HG03439 (cell line): ENCODE data around the gene SRSF3.
"Not testable (repeated sequence)": the region's sequence is repeated elsewhere in the genome, so short reads cannot be mapped to it uniquely, and the experiment has no call there.

ENCODE experiments used
- ATAC-seq: cut with Tn5 transposase; IDR thresholded peaks from one replicate; pipeline ENCODE4 v1.9.1; 2021; ENCODE audit warnings: mild to moderate bottlenecking, moderate library complexity; ENCODE audit not compliant: unreplicated experiment

SRSF3 gene

GRCh38 chr6:36574679-36575078 is 19.5 kb upstream of the SRSF3 start:
- no peak for ATAC-seq

GRCh38 chr6:36576578-36576977 is 17.6 kb upstream of the SRSF3 start:
- ATAC-seq: no peak

DNA sequence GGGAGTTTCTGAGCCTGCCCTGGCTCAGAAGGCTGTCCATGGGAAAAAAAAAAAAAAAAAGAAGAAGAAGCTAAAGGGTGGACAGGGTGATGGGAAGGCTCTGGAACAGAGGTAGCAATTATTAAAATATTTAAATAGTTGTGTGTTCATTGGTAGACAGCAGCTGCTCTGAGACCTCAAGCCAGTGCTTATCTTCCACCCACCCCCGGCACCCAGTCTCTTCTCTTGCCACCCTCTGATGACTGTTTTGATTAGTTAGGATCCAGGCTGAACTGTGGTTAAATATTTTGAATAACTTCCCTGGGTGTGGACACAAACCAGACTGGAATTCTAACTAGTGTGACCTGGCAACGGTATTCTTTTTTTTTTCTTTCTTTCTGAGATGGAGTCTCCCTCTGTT is 16.9 kb upstream of the SRSF3 start:
- ATAC-seq: no peak

DNA sequence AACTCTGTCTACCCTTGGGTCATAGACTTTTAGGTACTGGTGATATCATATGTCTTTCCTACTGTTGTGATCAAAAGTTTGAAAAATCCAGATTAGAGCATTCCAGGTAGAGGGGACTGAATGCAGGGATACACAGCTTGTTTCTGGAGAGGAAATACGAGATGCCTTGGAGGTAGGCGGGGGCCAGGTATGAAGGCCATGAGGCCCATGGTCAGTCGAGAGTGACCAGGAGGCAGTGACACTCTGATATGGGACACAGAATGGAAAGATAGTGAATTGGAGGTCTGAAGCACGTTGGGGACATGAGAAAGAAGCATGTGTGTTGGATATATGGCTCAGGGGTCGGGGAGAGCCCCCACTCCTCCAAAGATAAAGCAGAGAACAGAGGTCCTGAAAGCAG is 16.1 kb upstream of the SRSF3 start:
- ATAC-seq: no peak

DNA sequence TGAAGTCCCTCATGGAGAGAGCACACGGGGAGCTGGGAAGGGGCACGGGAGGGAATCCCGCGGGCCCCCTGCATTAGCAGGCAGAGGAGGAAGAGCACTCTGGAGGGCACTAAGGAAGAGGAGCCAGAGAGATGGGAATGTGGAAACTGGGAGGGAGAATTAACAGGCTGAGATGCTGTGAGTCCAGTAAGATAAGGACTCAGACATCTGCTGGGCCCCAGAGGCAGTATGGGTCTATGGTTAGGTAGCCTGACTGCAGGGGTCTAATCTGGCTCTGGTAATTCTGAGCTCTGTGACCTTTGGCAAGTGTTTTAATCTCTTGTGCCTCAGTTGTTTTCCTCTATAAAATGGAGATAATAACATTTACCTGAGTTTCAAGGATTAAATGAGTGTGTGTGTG is 15.7 kb upstream of the SRSF3 start:
- ATAC-seq: no peak

DNA sequence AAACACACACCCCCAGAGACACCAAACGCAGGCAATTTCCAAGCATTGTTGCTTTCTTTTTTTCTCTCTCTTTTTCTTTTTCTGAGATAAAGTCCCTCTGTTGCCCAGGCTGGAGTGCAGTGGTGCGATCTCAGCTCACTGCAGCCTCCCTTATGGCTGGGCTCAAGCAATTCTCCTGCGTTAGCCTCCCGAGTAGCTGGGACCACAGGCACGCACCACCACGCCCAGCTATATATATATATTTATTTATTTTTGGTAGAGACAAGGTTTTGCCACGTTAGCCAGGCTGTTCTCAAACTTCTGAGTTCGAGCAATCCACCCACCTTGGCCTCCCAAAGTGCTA is 14.0 kb upstream of the SRSF3 start:
- ATAC-seq: no peak

DNA sequence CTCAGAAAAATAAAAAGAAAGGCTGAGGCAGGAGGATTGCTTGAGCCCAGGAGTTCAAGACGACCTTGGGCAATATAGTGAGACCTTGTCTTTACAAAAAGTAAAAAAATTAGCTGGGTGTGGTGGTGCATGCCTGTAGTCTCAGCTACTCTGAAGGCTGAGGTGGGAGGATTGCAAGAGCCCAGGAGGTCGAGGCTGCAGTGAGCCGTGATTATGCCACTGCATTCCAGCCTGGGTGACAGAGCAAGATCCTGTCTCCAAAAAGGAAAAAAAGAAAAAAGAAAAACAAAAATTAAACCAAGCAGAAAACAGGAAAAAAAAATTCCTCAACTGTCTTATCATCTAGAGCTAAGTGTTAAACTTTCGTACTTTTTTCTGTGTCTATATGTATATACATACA is 12.4 kb upstream of the SRSF3 start:
- no peak for ATAC-seq

GRCh38 chr6:36586606-36587005 is 7.6 kb upstream of the SRSF3 start:
- ATAC-seq: no peak

DNA sequence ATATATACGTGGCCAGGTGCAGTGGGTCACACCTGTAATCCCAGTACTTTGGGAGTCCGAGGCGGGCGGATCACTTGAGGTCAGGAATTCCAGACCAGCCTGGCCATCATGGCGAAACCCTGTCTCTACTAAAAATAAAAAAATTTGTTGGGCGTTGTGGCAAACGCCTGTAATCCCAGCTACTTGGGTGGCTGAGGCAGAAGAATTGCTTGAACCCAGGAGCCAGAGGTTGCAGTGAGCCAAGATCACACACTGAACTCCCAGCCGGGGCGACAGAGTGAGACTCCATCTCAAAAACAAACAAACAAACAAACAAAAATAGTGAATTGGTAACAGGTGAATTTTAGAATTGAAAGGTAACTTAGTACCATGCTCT is 5.1 kb upstream of the SRSF3 start:
- ATAC-seq: not testable (repeated sequence)

DNA sequence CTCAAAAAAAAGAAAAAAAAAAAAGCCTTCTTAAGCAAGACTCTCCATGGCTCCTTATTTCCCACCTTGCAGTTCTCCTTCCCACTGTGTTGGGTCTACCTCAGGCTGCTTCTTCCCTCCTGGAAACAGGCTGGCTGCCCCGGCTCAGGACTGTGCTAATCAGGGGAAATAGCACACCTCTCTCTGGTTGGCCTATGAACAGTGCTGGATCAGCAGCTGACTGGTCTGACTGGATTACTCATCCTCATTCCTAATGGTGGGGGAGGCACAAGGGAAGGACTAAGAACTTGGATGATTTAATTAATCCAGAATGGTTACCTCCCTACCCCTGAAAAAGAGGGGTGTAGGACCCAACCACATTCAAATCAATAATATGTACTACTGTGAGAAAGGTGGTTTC is 3.9 kb upstream of the SRSF3 start:
- ATAC-seq: no peak

GRCh38 chr6:36592221-36592655 is 1.9 kb upstream of the SRSF3 start:
- no peak for ATAC-seq

- ATAC-seq: peak; percentile 11
Observed at GRCh38 chr6:36593569-36594028, 563 bp upstream of the SRSF3 start.

DNA sequence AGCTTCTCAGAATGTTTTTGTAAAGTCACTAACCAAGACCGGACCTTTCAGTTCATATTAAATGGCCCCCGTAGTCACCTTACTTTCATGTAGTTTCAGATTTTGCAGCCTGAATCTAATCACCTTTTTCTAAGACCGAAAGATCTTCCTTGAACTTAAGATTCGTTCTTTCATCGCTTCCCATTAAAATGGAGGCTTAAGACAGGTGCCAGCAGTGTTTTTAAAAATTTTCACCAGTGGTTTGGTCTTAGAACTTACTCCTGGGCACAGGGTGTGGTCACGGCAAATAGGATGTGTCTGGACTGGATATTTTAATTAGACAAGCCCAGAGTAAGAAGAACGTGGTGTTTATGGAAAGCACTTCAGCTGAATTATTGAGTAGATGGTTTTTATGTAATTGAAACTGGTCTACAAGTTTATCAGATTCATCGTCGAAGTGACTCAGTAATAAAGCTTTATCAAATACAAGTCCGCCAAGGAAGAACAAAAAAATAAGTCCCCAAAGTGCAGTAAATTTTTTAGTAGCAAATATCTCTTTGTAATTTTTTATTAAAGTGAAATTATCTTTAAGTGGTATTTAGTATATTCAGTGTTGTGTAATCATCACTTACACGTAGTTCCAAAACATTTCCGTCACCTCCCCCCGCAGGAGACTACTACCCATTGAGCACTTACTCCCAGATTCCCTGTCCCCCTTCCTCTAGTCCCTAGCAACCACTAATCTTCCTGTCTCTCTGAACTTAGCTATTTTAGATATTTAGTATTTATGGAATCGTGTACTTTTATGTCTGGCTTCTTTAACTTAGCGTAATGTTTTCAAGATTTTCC is 868 bp downstream of the SRSF3 start:
- ATAC-seq: no peak

GRCh38 chr6:36596356-36596755 is 2.2 kb downstream of the SRSF3 start:
- ATAC-seq: no peak

DNA sequence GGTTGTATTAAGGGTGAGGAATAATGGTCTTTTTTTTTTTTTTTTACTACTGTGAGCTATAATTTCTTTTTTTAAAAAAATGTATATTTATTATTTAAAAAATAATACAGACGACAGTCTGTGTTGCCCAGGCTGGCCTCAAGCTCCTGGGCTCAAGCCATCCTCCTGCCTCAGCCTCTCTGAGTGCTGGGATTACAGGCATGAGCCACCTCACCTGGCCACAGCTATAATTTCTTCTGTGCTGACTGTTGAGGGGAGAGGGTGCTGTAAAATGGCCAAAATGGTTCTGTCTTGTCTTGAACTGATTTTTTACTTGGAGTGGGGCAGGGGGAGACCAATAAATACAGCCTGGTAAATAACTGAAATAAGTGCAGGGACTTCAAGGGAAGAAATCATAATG is 3.6 kb downstream of the SRSF3 start:
- ATAC-seq: no peak

DNA sequence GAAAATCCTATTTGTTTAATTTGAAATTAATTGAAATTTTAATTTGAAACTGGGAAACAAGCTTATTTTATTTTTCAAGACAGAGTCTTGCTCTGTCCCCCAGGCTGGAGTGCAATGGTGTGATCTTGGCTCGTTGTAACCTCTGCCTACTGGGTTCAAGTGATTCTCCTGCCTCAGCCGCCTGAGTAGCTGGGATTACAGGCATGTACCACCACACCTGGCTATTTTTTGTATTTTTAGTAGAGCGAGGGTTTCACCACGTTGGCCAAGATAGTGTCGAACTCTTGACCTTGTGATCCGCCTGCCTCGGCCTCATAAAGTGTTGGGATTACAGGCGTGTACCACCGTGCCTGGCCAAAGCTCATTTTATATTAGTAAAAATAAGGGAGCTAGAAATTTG is 4.2 kb downstream of the SRSF3 start:
- no peak for ATAC-seq

GRCh38 chr6:36598739-36599318 is 4.7 kb downstream of the SRSF3 start:
- ATAC-seq: no peak

GRCh38 chr6:36599791-36600209 is 5.6 kb downstream of the SRSF3 start:
- ATAC-seq: no peak

DNA sequence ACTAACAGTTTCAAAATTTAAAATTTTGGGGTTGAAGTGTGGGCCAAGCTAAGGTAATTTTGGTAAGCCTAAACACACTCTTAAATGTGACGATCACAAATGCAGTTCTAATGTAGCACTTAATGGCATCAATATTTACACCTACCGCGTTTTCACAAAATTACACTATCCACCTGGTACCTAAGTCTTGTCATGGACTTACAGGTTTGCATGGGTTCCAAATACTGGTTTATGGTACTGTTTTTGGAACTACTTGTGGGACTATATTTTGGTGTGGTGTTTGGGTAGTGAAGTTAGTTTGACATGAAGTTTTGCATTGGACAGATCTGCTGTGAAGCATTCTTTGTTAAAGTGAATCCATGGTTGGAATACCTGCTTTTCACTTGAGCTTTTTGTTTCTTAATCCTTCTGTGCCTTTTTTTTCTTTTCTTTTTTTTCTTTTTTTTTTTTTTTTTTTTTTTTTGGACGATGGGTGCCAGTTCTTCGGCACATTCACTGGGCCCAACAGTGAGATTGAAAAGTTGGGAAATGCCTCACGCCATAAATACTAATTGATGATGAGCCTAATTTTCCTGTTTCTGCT is 6.5 kb downstream of the SRSF3 start:
- no peak for ATAC-seq

DNA sequence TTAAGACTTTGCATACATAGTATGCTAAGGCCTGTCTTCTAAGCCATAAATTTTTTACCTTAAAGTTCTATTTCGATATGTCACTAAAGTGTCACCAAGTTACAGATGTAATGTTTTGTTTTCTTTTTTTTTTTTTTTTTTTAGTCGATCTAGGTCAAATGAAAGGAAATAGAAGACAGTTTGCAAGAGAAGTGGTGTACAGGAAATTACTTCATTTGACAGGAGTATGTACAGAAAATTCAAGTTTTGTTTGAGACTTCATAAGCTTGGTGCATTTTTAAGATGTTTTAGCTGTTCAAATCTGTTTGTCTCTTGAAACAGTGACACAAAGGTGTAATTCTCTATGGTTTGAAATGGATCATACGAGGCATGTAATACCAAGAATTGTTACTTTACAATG is 7.7 kb downstream of the SRSF3 start:
- ATAC-seq: not testable (repeated sequence)

GRCh38 chr6:36603222-36604089 is 9.3 kb downstream of the SRSF3 start:
- no peak for ATAC-seq
